ENCODE results near the gene GNAL.
"Not testable (repeated sequence)": the region's sequence is repeated elsewhere in the genome, so short reads cannot be mapped to it uniquely, and the experiment has no call there.

Gene GNAL

GRCh38 chr18:11714244-11714918, 25.3 kb downstream of the GNAL start:
- peaks cover 57% of the 10 kb centered on the region for H3K27me3 Mint-ChIP-seq
- no peak overlapping the region for H3K27ac Mint-ChIP-seq (ENCODE audit: low read depth)
- no peaks in the 10 kb centered on the region for H3K9me3 Mint-ChIP-seq
- no peaks in the 10 kb centered on the region for H3K4me1 Mint-ChIP-seq
- DNase-seq (ENCODE audit: low spot score in 2 of 2) (no peak), ATAC-seq (replicated peaks; ENCODE audit: extremely low read depth, poor library complexity, severe bottlenecking) (no peak)
- H3K4me3 Mint-ChIP-seq, result no peak overlapping the region
- no peaks in the 10 kb centered on the region for H3K36me3 Mint-ChIP-seq (ENCODE audit: insufficient read depth)

GRCh38 chr18:11716767-11717315, 27.8 kb downstream of the GNAL start:
- ATAC-seq (replicated peaks; ENCODE audit: extremely low read depth, poor library complexity, severe bottlenecking); H3K4me3 Mint-ChIP-seq; H3K9me3 Mint-ChIP-seq; H3K36me3 Mint-ChIP-seq (ENCODE audit: insufficient read depth); H3K27ac Mint-ChIP-seq (ENCODE audit: low read depth); DNase-seq (ENCODE audit: low spot score in 2 of 2); H3K4me1 Mint-ChIP-seq: not testable (repeated sequence)
- peaks cover 45% of the 10 kb centered on the region for H3K27me3 Mint-ChIP-seq

- no peaks in the 10 kb centered on the region for H3K4me1 Mint-ChIP-seq
- no peak for DNase-seq (ENCODE audit: low spot score in 2 of 2)
- H3K27me3 Mint-ChIP-seq, result peaks cover 23% of the 10 kb centered on the region
- no peaks in the 10 kb centered on the region for H3K36me3 Mint-ChIP-seq (ENCODE audit: insufficient read depth)
- no peak for ATAC-seq (replicated peaks; ENCODE audit: extremely low read depth, poor library complexity, severe bottlenecking)
- H3K27ac Mint-ChIP-seq (ENCODE audit: low read depth), result no peak overlapping the region
- no peak overlapping the region for H3K4me3 Mint-ChIP-seq
- H3K9me3 Mint-ChIP-seq, result no peaks in the 10 kb centered on the region
Observed at GRCh38 chr18:11719050-11719449, 30.0 kb downstream of the GNAL start.

- no peaks in the 10 kb centered on the region for H3K9me3 Mint-ChIP-seq
- no peaks in the 10 kb centered on the region for H3K36me3 Mint-ChIP-seq (ENCODE audit: insufficient read depth)
- peaks cover 17% of the 10 kb centered on the region for H3K27me3 Mint-ChIP-seq
- no peak for DNase-seq (ENCODE audit: low spot score in 2 of 2)
- no peak for ATAC-seq (replicated peaks; ENCODE audit: extremely low read depth, poor library complexity, severe bottlenecking)
- no peaks in the 10 kb centered on the region for H3K4me1 Mint-ChIP-seq
- H3K27ac Mint-ChIP-seq (ENCODE audit: low read depth), result no peak overlapping the region
- H3K4me3 Mint-ChIP-seq, result no peak overlapping the region
Observed at GRCh38 chr18:11719621-11720020, 30.6 kb downstream of the GNAL start.

- DNase-seq (ENCODE audit: low spot score in 2 of 2) (no peak), ATAC-seq (replicated peaks; ENCODE audit: extremely low read depth, poor library complexity, severe bottlenecking) (no peak)
- Mint-ChIP-seq H3K27ac (ENCODE audit: low read depth) (no peak overlapping the region), H3K27me3 (no peaks in the 10 kb centered on the region), H3K4me1 (no peaks in the 10 kb centered on the region), H3K36me3 (ENCODE audit: insufficient read depth) (peaks cover 2% of the 10 kb centered on the region), H3K4me3 (no peak overlapping the region), H3K9me3 (no peaks in the 10 kb centered on the region)
Observed at GRCh38 chr18:11721720-11722119, 32.7 kb downstream of the GNAL start.

GRCh38 chr18:11724781-11725180, 35.7 kb downstream of the GNAL start:
- Mint-ChIP-seq H3K36me3 (ENCODE audit: insufficient read depth) (peaks cover 2% of the 10 kb centered on the region), H3K4me3 (no peak overlapping the region), H3K9me3 (no peaks in the 10 kb centered on the region), H3K27me3 (peaks cover 14% of the 10 kb centered on the region), H3K27ac (ENCODE audit: low read depth) (no peak overlapping the region), H3K4me1 (no peaks in the 10 kb centered on the region)
- ATAC-seq (replicated peaks; ENCODE audit: extremely low read depth, poor library complexity, severe bottlenecking) (no peak), DNase-seq (ENCODE audit: low spot score in 2 of 2) (no peak)

- Mint-ChIP-seq H3K27me3 (peaks cover 18% of the 10 kb centered on the region), H3K4me3 (no peak overlapping the region), H3K36me3 (ENCODE audit: insufficient read depth) (peaks cover 2% of the 10 kb centered on the region), H3K9me3 (no peaks in the 10 kb centered on the region), H3K27ac (ENCODE audit: low read depth) (no peak overlapping the region), H3K4me1 (no peaks in the 10 kb centered on the region)
- ATAC-seq (replicated peaks; ENCODE audit: extremely low read depth, poor library complexity, severe bottlenecking), result no peak
- no peak for DNase-seq (ENCODE audit: low spot score in 2 of 2)
Observed at GRCh38 chr18:11726556-11726955, 37.5 kb downstream of the GNAL start.

- Mint-ChIP-seq H3K27me3 (peaks cover 35% of the 10 kb centered on the region), H3K36me3 (ENCODE audit: insufficient read depth) (peaks cover 2% of the 10 kb centered on the region), H3K4me3 (no peak overlapping the region), H3K27ac (ENCODE audit: low read depth) (no peak overlapping the region), H3K9me3 (no peaks in the 10 kb centered on the region), H3K4me1 (no peaks in the 10 kb centered on the region)
- ATAC-seq (replicated peaks; ENCODE audit: extremely low read depth, poor library complexity, severe bottlenecking) (no peak), DNase-seq (ENCODE audit: low spot score in 2 of 2) (no peak)
Observed at GRCh38 chr18:11728249-11728648, 39.2 kb downstream of the GNAL start.

- Mint-ChIP-seq H3K27me3 (peaks cover 43% of the 10 kb centered on the region), H3K4me1 (no peaks in the 10 kb centered on the region), H3K27ac (ENCODE audit: low read depth) (no peak overlapping the region), H3K4me3 (no peak overlapping the region), H3K9me3 (no peaks in the 10 kb centered on the region), H3K36me3 (ENCODE audit: insufficient read depth) (peaks cover 2% of the 10 kb centered on the region)
- ATAC-seq (replicated peaks; ENCODE audit: extremely low read depth, poor library complexity, severe bottlenecking) (no peak), DNase-seq (ENCODE audit: low spot score in 2 of 2) (no peak)
Observed at GRCh38 chr18:11729556-11729955, 40.5 kb downstream of the GNAL start.

- Mint-ChIP-seq H3K36me3 (ENCODE audit: insufficient read depth) (no peaks in the 10 kb centered on the region), H3K27me3 (peaks cover 73% of the 10 kb centered on the region), H3K27ac (ENCODE audit: low read depth) (no peak overlapping the region), H3K4me1 (no peaks in the 10 kb centered on the region), H3K4me3 (no peak overlapping the region), H3K9me3 (no peaks in the 10 kb centered on the region)
- ATAC-seq (replicated peaks; ENCODE audit: extremely low read depth, poor library complexity, severe bottlenecking) (peak; percentile 54), DNase-seq (ENCODE audit: low spot score in 2 of 2) (peak; percentile 37 to 48)
Observed at GRCh38 chr18:11733031-11733430, 44.0 kb downstream of the GNAL start.

- no peak for ATAC-seq (replicated peaks; ENCODE audit: extremely low read depth, poor library complexity, severe bottlenecking)
- H3K4me3 Mint-ChIP-seq, result no peak overlapping the region
- no peak overlapping the region for H3K27ac Mint-ChIP-seq (ENCODE audit: low read depth)
- no peaks in the 10 kb centered on the region for H3K36me3 Mint-ChIP-seq (ENCODE audit: insufficient read depth)
- H3K27me3 Mint-ChIP-seq, result peaks cover 67% of the 10 kb centered on the region
- H3K4me1 Mint-ChIP-seq, result no peaks in the 10 kb centered on the region
- no peak for DNase-seq (ENCODE audit: low spot score in 2 of 2)
- H3K9me3 Mint-ChIP-seq, result no peaks in the 10 kb centered on the region
Observed at GRCh38 chr18:11736656-11737055, 47.6 kb downstream of the GNAL start.

- Mint-ChIP-seq H3K36me3 (ENCODE audit: insufficient read depth) (no peaks in the 10 kb centered on the region), H3K9me3 (no peaks in the 10 kb centered on the region), H3K4me3 (no peak overlapping the region), H3K4me1 (no peaks in the 10 kb centered on the region), H3K27ac (ENCODE audit: low read depth) (no peak overlapping the region), H3K27me3 (peaks cover 53% of the 10 kb centered on the region)
- no peak for ATAC-seq (replicated peaks; ENCODE audit: extremely low read depth, poor library complexity, severe bottlenecking)
- no peak for DNase-seq (ENCODE audit: low spot score in 2 of 2)
Observed at GRCh38 chr18:11739893-11740292, 50.8 kb downstream of the GNAL start.

- ATAC-seq (replicated peaks; ENCODE audit: extremely low read depth, poor library complexity, severe bottlenecking) (no peak), DNase-seq (ENCODE audit: low spot score in 2 of 2) (no peak)
- no peak overlapping the region for H3K4me3 Mint-ChIP-seq
- no peaks in the 10 kb centered on the region for H3K9me3 Mint-ChIP-seq
- peaks cover 50% of the 10 kb centered on the region for H3K27me3 Mint-ChIP-seq
- H3K27ac Mint-ChIP-seq (ENCODE audit: low read depth), result no peak overlapping the region
- H3K36me3 Mint-ChIP-seq (ENCODE audit: insufficient read depth), result no peaks in the 10 kb centered on the region
- no peaks in the 10 kb centered on the region for H3K4me1 Mint-ChIP-seq
Observed at GRCh38 chr18:11740461-11740860, 51.4 kb downstream of the GNAL start.
